GM23248 (cell line): ENCODE data around the gene ABL1. TPM values are rescaled to one million over a fixed set of nuclear protein-coding genes. Genes with fewer than 3 reads are reported as not detected.

Experiments used
- DNase-seq: peaks from one replicate; pipeline ENCODE4 v3.0.0-alpha.2; 2015
- H2AFZ ChIP-seq: fragments of 200-600 bp; sonication (generic); 2 replicates; pipeline ENCODE4 v1.6.1; 2016; ENCODE audit warnings: antibody characterized with exemption
- H3F3A ChIP-seq: fragments of 200-600 bp; sonication (generic); 2 replicates; pipeline ENCODE4 v1.6.1; 2016; ENCODE audit warnings: mild to moderate bottlenecking, antibody characterized with exemption, mixed run types; ENCODE audit not compliant: insufficient read depth
- H3K27ac ChIP-seq: fragments of 200-600 bp; sonication (generic); 2 replicates; pipeline ENCODE4 v1.5.1; 2016; ENCODE audit warnings: mild to moderate bottlenecking
- H3K27me3 ChIP-seq: fragments of 200-600 bp; sonication (generic); replicated peaks from 2 replicates; pipeline ENCODE4 v1.6.1; 2016; ENCODE audit warnings: mild to moderate bottlenecking; ENCODE audit not compliant: insufficient read depth
- H3K36me3 ChIP-seq: fragments of 200-600 bp; sonication (generic); 2 replicates; pipeline ENCODE4 v1.6.1; 2016; ENCODE audit warnings: low read depth, mild to moderate bottlenecking
- H3K4me1 ChIP-seq: fragments of 200-600 bp; sonication (generic); 2 replicates; pipeline ENCODE4 v1.6.1; 2016; ENCODE audit warnings: mild to moderate bottlenecking; ENCODE audit not compliant: insufficient read depth
- H3K4me2 ChIP-seq: fragments of 200-600 bp; sonication (generic); one replicate; pipeline ENCODE4 v1.6.1; 2016; ENCODE audit warnings: mild to moderate bottlenecking; ENCODE audit not compliant: unreplicated experiment
- H3K4me3 ChIP-seq: fragments of 200-600 bp; sonication (generic); 2 replicates; pipeline ENCODE4 v1.5.1; 2016; ENCODE audit warnings: mild to moderate bottlenecking
- H3K79me2 ChIP-seq: fragments of 200-600 bp; sonication (generic); 2 replicates; pipeline ENCODE4 v1.6.1; 2016; ENCODE audit warnings: mild to moderate bottlenecking; ENCODE audit not compliant: insufficient read depth
- H3K9ac ChIP-seq: fragments of 200-600 bp; sonication (generic); 2 replicates; pipeline ENCODE4 v1.6.1; 2016; ENCODE audit warnings: mild to moderate bottlenecking
- H3K9me2 ChIP-seq: fragments of 200-600 bp; sonication (generic); 2 replicates; pipeline ENCODE4 v1.6.1; 2016; ENCODE audit warnings: mixed run types, mild to moderate bottlenecking, moderate library complexity; ENCODE audit not compliant: insufficient read depth
- H3K9me3 ChIP-seq: fragments of 200-600 bp; sonication (generic); one replicate; pipeline ENCODE4 v1.6.1; 2017; ENCODE audit warnings: low read depth
- H4K20me1 ChIP-seq: fragments of 200-600 bp; sonication (generic); 2 replicates; pipeline ENCODE4 v1.6.0; 2016; ENCODE audit not compliant: insufficient read depth
- EZH2 ChIP-seq: fragments of 200-600 bp; sonication (generic); IDR thresholded peaks from 2 replicates; pipeline ENCODE4 v1.6.1; 2018; ENCODE audit warnings: antibody characterized with exemption, mild to moderate bottlenecking; ENCODE audit not compliant: insufficient read depth, poor library complexity, severe bottlenecking
- EZH2phosphoT487 ChIP-seq: fragments of 200-600 bp; sonication (generic); IDR thresholded peaks from 2 replicates; pipeline ENCODE4 v1.6.1; 2018; ENCODE audit warnings: antibody characterized with exemption, moderate library complexity, mild to moderate bottlenecking, low read depth; ENCODE audit not compliant: insufficient read depth
- WGBS, 2 experiments: methylation state at CpG; one replicate each; pipeline ENCODE4 v1.1.6; 2015 to 2017; ENCODE audit warnings: low lambda C conversion rate in 2 of 2, low coverage in 1 of 2; ENCODE audit errors: missing lambda C conversion rate in 2 of 2; 5-methylcytosine and 5-hydroxymethylcytosine counted together
- in situ Hi-C: fragments of 300-500 bp; cut with MboI; formaldehyde crosslinking; loops from 2 replicates; pipeline ENCODE4 v1.15.0; 2020
- polyA plus RNA-seq: library from polyadenylated mRNA; unstranded; fragments of >200 nt; fragmentation: Nextera tagmentation; extraction: Ambion mirVana; gene quantifications from 2 replicates; pipeline ENCODE4 v1.2.1, GENCODE V29; 2016
- total RNA-seq: library from RNA; depleted of rRNA; stranded (reverse); fragments of >200 nt; shearing (Covaris generic); gene quantifications from 2 replicates; pipeline ENCODE4 v1.2.3, GENCODE V29; 2014

The ABL1 gene
- total and polyA plus RNA-seq, 2 experiments from 2014 or later: 22.9 to 66.1 TPM

DNA sequence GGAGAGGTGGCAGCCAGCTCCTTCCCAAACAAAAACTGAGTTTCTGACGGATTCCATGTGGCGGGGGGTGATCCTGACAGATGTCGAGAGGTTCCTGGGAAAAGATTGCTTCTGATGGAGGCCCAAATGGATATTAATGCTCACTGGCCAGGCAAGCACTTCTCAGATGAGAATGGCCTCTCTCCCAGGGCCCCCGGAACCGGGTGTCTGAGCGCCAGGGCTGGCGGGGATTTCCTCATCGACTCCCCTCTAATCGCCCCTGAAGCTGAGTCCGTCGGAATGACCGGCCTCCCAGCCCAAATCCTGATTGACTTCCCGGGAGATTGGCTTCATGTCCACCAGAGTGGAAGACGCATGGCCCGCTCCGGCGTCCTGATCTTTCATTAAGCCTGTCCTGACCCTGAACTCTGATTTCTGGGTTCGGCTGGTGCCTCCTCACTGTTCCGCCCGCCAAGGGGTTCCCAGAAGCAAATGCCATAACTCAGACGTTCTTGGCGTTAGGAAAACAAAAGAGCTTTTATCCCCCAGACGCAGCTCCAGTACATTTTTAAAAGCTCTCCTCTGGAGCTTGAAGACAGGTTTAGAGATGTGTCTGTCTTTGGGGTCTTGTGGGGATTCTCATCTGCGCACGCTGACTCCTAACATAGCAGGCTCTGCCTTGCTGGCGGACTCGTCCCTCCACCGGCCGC is 86.4 kb downstream of the ABL1 start:
- no peaks in the 10 kb centered on the region for H3F3A ChIP-seq
- H3K36me3 ChIP-seq: no peaks in the 10 kb centered on the region
- 0 out of 2 replicates have a peak, but pooled peaks cover 4% of the 10 kb centered on the region for H3K27me3 ChIP-seq
- in situ Hi-C loops: no loop called here
- H3K9ac ChIP-seq: no peak overlapping the region
- no peak for DNase-seq
- no peak overlapping the region for H3K27ac ChIP-seq
- no peaks in the 10 kb centered on the region for H3K9me3 ChIP-seq
- no peaks in the 10 kb centered on the region for H4K20me1 ChIP-seq
- H3K79me2 ChIP-seq: no peaks in the 10 kb centered on the region
- no peak for TF ChIP-seq EZH2phosphoT487
- no peak for TF ChIP-seq EZH2
- no peaks in the 10 kb centered on the region for H3K9me2 ChIP-seq
- WGBS, 2 experiments: 83 to 84% methylated on average over 26 to 29 of the region's 29 CpGs
- H3K4me2 ChIP-seq: no peak overlapping the region
- no peak overlapping the region for H3K4me3 ChIP-seq
- no peak overlapping the region for H2AFZ ChIP-seq
- H3K4me1 ChIP-seq: no peaks in the 10 kb centered on the region

GRCh38 chr9:130921989-130922892 is 87.2 kb downstream of the ABL1 start:
- no peaks in the 10 kb centered on the region for H3K36me3 ChIP-seq
- no peak overlapping the region for H3K9ac ChIP-seq
- no peaks in the 10 kb centered on the region for H3K79me2 ChIP-seq
- H3K27ac ChIP-seq: no peak overlapping the region
- H3K4me1 ChIP-seq: no peaks in the 10 kb centered on the region
- H4K20me1 ChIP-seq: no peaks in the 10 kb centered on the region
- DNase-seq: no peak
- no peak overlapping the region for H3K4me2 ChIP-seq
- 0 out of 2 replicates have a peak, but pooled peaks cover 4% of the 10 kb centered on the region for H3K27me3 ChIP-seq
- no peak for TF ChIP-seq EZH2phosphoT487
- TF ChIP-seq EZH2: no peak
- H3K9me3 ChIP-seq: no peaks in the 10 kb centered on the region
- H3F3A ChIP-seq: no peaks in the 10 kb centered on the region
- no peak overlapping the region for H3K4me3 ChIP-seq
- WGBS, 2 experiments: 83 to 86% methylated on average over 30 to 31 of the region's 31 CpGs
- in situ Hi-C loops: no loop called here
- no peak overlapping the region for H2AFZ ChIP-seq
- no peaks in the 10 kb centered on the region for H3K9me2 ChIP-seq

- Histone ChIP-seq H3K36me3 (no peaks in the 10 kb centered on the region), H3K4me3 (no peak overlapping the region), H3F3A (no peaks in the 10 kb centered on the region), H3K9ac (no peak overlapping the region), H3K4me2 (no peak overlapping the region), H3K79me2 (no peaks in the 10 kb centered on the region), H3K27me3 (0 out of 2 replicates have a peak, but pooled peaks cover 4% of the 10 kb centered on the region), H3K9me2 (no peaks in the 10 kb centered on the region), H3K4me1 (peaks cover 4% of the 10 kb centered on the region), H3K27ac (no peak overlapping the region), H4K20me1 (no peaks in the 10 kb centered on the region), H2AFZ (no peak overlapping the region), H3K9me3 (no peaks in the 10 kb centered on the region)
- TF ChIP-seq EZH2 (no peak), EZH2phosphoT487 (no peak)
- DNase-seq: no peak
- in situ Hi-C loops: no loop called here
- 86% methylated on average over 14 to 16 of the region's 16 CpGs for WGBS, 2 experiments
Observed at GRCh38 chr9:130922893-130923610, 88.0 kb downstream of the ABL1 start.
